ENCODE data around the gene CLEC9A. TPM values are rescaled to one million over a fixed set of nuclear protein-coding genes. Genes with fewer than 3 reads are reported as not detected.
A peak's percentile ranks its signal among the peaks of the same experiment; 100 is the strongest.

Gene CLEC9A
- total and polyA plus RNA-seq, 2 donors (not counting 3 experiments of a cell fraction or from before 2014, with no cell fraction given): not detected

DNA sequence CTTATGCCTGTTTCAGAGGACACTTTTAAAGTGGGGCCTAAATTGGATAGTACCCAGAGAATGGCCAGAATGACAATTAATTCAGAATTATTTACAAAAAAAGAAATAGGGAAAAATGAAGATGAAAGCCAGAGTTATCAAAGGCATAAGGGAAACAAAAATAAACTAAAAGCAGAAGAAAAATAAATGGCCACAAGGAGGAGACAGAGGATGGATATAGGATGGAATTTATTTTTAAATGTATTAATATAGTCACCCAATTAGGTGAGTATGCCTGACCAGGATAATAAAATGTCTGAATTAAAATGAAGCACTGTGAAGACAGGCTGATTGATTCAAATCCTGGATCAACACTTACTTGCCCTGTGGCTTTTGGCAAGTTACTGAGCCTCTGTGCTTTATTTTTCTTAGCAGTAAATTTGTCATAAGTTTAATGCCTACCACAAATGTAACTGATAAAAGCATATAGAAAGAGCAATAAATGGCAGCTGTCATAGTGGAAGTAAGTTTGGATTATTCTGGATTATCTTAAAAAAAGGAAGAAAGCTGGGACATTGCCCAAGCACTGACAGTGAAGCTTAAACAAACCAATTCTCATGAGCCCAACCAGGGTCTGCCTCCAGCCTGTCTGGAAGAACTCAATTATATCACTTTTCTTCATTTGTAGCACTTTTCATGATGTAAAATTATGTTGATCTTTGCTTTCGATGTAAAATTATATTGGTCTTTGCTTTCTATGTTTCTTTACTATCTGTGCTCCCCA is 3.5 kb downstream of the CLEC9A start:
- intact Hi-C loops (cut with micrococcal nuclease) (loop anchor here (1.0 to 10.0 kb wide), 10 partner anchors 24 to 638 kb away; partner anchors contain the start of genes CLEC12B, CLEC1A and STYK1), dilution Hi-C loops (cut with MboI; ENCODE audit: extremely low pct_ligation_motif_present, low sequenced_read_pairs) (no loop called here)
- Histone ChIP-seq H3K9me1 (replicated peaks; ENCODE audit: control insufficient read depth, extremely low read depth, insufficient read depth, low read length) (no peaks in the 10 kb centered on the region), H3K4me3 (replicated peaks in 1 of 3; ENCODE audit: insufficient read depth in 1 of 3, low read depth in 1 of 3, low read length in 3 of 3) (no peak overlapping the region), H3K9me3 (replicated peaks; ENCODE audit: control insufficient read depth, insufficient read depth, low read length) (no peaks in the 10 kb centered on the region), H3K4me2 (ENCODE audit: insufficient read depth, low read length) (no peak overlapping the region), H2AFZ (ENCODE audit: low read depth, low read length) (peak overlapping the region; percentile 72), H4K20me1 (replicated peaks; ENCODE audit: control insufficient read depth, extremely low read depth, insufficient read depth, low read length) (no peaks in the 10 kb centered on the region), H3K4me1 (ENCODE audit: control insufficient read depth, extremely low read depth, insufficient read depth, low read length) (peaks cover 31% of the 10 kb centered on the region), H3K36me3 (ENCODE audit: control insufficient read depth in 2 of 2, extremely low read depth in 1 of 2, insufficient read depth in 2 of 2, low read length in 2 of 2) (no peaks in the 10 kb centered on the region), H3K79me2 (ENCODE audit: control insufficient read depth, insufficient read depth, low read length) (no peaks in the 10 kb centered on the region), H3K27ac (ENCODE audit: insufficient read depth, low read depth, low read length) (peak overlapping the region; percentile 99), H3K27me3 (ENCODE audit: control insufficient read depth in 2 of 2, insufficient read depth in 2 of 2, low read length in 2 of 2) (no peaks in the 10 kb centered on the region), H3K9ac (replicated peaks; ENCODE audit: extremely low read depth, insufficient read depth, low read length) (peak overlapping the region; percentile 43)
- DNase-seq (ENCODE audit: low read depth, low spot score): peak; percentile 75
- no TSS peak for BruUV-seq (replicated peaks)
- TF ChIP-seq, protein P1, sequence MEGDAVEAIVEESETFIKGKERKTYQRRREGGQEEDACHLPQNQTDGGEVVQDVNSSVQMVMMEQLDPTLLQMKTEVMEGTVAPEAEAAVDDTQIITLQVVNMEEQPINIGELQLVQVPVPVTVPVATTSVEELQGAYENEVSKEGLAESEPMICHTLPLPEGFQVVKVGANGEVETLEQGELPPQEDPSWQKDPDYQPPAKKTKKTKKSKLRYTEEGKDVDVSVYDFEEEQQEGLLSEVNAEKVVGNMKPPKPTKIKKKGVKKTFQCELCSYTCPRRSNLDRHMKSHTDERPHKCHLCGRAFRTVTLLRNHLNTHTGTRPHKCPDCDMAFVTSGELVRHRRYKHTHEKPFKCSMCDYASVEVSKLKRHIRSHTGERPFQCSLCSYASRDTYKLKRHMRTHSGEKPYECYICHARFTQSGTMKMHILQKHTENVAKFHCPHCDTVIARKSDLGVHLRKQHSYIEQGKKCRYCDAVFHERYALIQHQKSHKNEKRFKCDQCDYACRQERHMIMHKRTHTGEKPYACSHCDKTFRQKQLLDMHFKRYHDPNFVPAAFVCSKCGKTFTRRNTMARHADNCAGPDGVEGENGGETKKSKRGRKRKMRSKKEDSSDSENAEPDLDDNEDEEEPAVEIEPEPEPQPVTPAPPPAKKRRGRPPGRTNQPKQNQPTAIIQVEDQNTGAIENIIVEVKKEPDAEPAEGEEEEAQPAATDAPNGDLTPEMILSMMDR (IDR thresholded peaks at IDR 0.05; ENCODE audit: extremely low read depth in 1 of 2, insufficient read depth in 1 of 2, low read depth in 1 of 2, low read length in 2 of 2): peak; percentile 12 to 17
- no peak for TF ChIP-seq EZH2 (IDR thresholded peaks at IDR 0.05; ENCODE audit: borderline replicate concordance, low read depth, low read length, severe bottlenecking)
- POLR2A ChIA-PET: no interaction called here
- CTCF ChIA-PET: interaction anchor here (0.6 to 6.1 kb wide), 12 partner anchors 16 to 283 kb away, joined by 3 to 74 read pairs (median 4); partner anchors contain the start of genes CLEC12B and CLEC1A
- FAIRE-seq: no peak

- H3K27ac ChIP-seq (ENCODE audit: insufficient read depth, low read depth, low read length): peak overlapping the region; percentile 50
- no peaks in the 10 kb centered on the region for H3K36me3 ChIP-seq (ENCODE audit: control insufficient read depth in 2 of 2, extremely low read depth in 1 of 2, insufficient read depth in 2 of 2, low read length in 2 of 2)
- H3K9me3 ChIP-seq (replicated peaks; ENCODE audit: control insufficient read depth, insufficient read depth, low read length): no peaks in the 10 kb centered on the region
- no TSS peak for BruUV-seq (replicated peaks)
- H3K9me1 ChIP-seq (replicated peaks; ENCODE audit: control insufficient read depth, extremely low read depth, insufficient read depth, low read length): no peaks in the 10 kb centered on the region
- FAIRE-seq (peak; percentile 75), DNase-seq (ENCODE audit: low read depth, low spot score) (peak; percentile 65)
- H3K27me3 ChIP-seq (ENCODE audit: control insufficient read depth in 2 of 2, insufficient read depth in 2 of 2, low read length in 2 of 2): no peaks in the 10 kb centered on the region
- intact Hi-C loops (cut with micrococcal nuclease) (no loop called here), dilution Hi-C loops (cut with MboI; ENCODE audit: extremely low pct_ligation_motif_present, low sequenced_read_pairs) (no loop called here)
- no peaks in the 10 kb centered on the region for H3K79me2 ChIP-seq (ENCODE audit: control insufficient read depth, insufficient read depth, low read length)
- H3K4me2 ChIP-seq (ENCODE audit: insufficient read depth, low read length): no peak overlapping the region
- ChIA-PET POLR2A (no interaction called here), CTCF (interaction anchor here (0.7 to 2.3 kb wide), 12 partner anchors 9 to 292 kb away, joined by 3 to 9 read pairs (median 4); partner anchors contain the start of gene CLEC7A)
- no peaks in the 10 kb centered on the region for H4K20me1 ChIP-seq (replicated peaks; ENCODE audit: control insufficient read depth, extremely low read depth, insufficient read depth, low read length)
- H2AFZ ChIP-seq (ENCODE audit: low read depth, low read length): peak overlapping the region; percentile 26
- TF ChIP-seq EZH2 (IDR thresholded peaks at IDR 0.05; ENCODE audit: borderline replicate concordance, low read depth, low read length, severe bottlenecking): no peak
- no peak for TF ChIP-seq JUN (IDR thresholded peaks at IDR 0.05; ENCODE audit: borderline replicate concordance, insufficient read depth, insufficient read length, low read depth)
- TF ChIP-seq GATA2 (IDR thresholded peaks at IDR 0.05; ENCODE audit: insufficient read depth, insufficient read length, low read depth, low read length): no peak
- TF ChIP-seq MYC (IDR thresholded peaks at IDR 0.05; ENCODE audit: low read depth, low read length): no peak
- TF ChIP-seq FOS (IDR thresholded peaks at IDR 0.05; ENCODE audit: borderline replicate concordance, insufficient read depth, low read length): no peak
- no peak for TF ChIP-seq POLR2AphosphoS5 (IDR thresholded peaks at IDR 0.05; ENCODE audit: insufficient read depth, low read depth, low read length)
- no peak overlapping the region for H3K4me3 ChIP-seq (replicated peaks in 1 of 3; ENCODE audit: insufficient read depth in 1 of 3, low read depth in 1 of 3, low read length in 3 of 3)
- H3K9ac ChIP-seq (replicated peaks; ENCODE audit: extremely low read depth, insufficient read depth, low read length): no peak overlapping the region
- peaks cover 10% of the 10 kb centered on the region for H3K4me1 ChIP-seq (ENCODE audit: control insufficient read depth, extremely low read depth, insufficient read depth, low read length)
Observed at GRCh38 chr12:10042167-10042566, 11.7 kb downstream of the CLEC9A start.

Data from endothelial cell of umbilical vein (primary cell).